ENCODE data around the gene CDC20. TPM values are rescaled to one million over a fixed set of nuclear protein-coding genes. Genes with fewer than 3 reads are reported as not detected.
A peak's percentile ranks its signal among the peaks of the same experiment; 100 is the strongest.

Gene CDC20
- polyA plus RNA-seq, 3 donors: 0.08 to 0.10 TPM; not detected in 1

DNA sequence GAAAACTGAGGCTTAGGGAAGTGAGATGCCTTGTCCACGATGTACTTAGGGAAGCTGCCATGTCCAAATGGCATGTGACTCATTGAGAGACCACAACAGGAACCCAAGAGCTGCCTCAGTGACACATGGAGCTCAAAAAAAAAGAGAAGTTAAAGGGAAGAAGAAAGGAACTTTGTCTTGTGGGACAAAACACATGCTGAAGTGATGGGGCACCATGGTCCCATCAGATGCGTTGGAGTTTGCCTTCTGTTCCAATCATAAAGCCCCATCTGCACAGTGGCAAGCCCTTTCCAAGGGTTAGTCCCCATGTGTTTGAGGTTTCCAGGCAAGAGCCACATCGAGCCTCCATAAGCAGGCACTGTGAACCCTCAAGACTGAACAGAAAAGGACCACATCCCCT is 22.8 kb downstream of the CDC20 start:
- H4K20me1 ChIP-seq (ENCODE audit: insufficient read depth, low read length): no peaks in the 10 kb centered on the region
- H3K79me2 ChIP-seq (ENCODE audit: insufficient read depth, low read length): no peaks in the 10 kb centered on the region
- Mint-ChIP-seq H3K27me3 (ENCODE audit: low read depth in 3 of 3) (peaks cover 0 to 2% (median 0%) of the 10 kb centered on the region in 3 donors), H3K27ac (peak overlapping the region; percentile 66 to 91 (median 87)), H3K4me3 (peak overlapping the region; percentile 3 to 28), H3K36me3 (peaks cover 63 to 68% of the 10 kb centered on the region in 2 donors), H3K9me3 (peaks cover 0 to 2% (median 0%) of the 10 kb centered on the region in 7 donors), H3K4me1 (peaks cover 25% of the 10 kb centered on the region)
- H3K9me3 ChIP-seq (replicated peaks in 1 of 2; ENCODE audit: control insufficient read depth in 1 of 2, insufficient read depth in 1 of 2, low read length in 2 of 2): no peaks in the 10 kb centered on the region
- H3K4me2 ChIP-seq (replicated peaks; ENCODE audit: extremely low read depth, low read length, poor library complexity, severe bottlenecking): peak overlapping the region; percentile 11
- peak; percentile 85 to 96 (median 92) for DNase-seq
- TF ChIP-seq, protein P1, sequence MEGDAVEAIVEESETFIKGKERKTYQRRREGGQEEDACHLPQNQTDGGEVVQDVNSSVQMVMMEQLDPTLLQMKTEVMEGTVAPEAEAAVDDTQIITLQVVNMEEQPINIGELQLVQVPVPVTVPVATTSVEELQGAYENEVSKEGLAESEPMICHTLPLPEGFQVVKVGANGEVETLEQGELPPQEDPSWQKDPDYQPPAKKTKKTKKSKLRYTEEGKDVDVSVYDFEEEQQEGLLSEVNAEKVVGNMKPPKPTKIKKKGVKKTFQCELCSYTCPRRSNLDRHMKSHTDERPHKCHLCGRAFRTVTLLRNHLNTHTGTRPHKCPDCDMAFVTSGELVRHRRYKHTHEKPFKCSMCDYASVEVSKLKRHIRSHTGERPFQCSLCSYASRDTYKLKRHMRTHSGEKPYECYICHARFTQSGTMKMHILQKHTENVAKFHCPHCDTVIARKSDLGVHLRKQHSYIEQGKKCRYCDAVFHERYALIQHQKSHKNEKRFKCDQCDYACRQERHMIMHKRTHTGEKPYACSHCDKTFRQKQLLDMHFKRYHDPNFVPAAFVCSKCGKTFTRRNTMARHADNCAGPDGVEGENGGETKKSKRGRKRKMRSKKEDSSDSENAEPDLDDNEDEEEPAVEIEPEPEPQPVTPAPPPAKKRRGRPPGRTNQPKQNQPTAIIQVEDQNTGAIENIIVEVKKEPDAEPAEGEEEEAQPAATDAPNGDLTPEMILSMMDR (IDR thresholded peaks at IDR 0.05): no peak
- peaks cover 19 to 22% of the 10 kb centered on the region in 2 donors for H3K4me1 ChIP-seq (ENCODE audit: control insufficient read depth in 1 of 2, insufficient read depth in 2 of 2, low read length in 2 of 2)
- no peak overlapping the region for H2AFZ ChIP-seq (ENCODE audit: insufficient read depth, low read depth, low read length, poor library complexity, severe bottlenecking)
- H3K36me3 ChIP-seq (replicated peaks in 1 of 2; ENCODE audit: control insufficient read depth in 1 of 2, insufficient read depth in 2 of 2, low read length in 2 of 2): peaks cover 41 to 55% of the 10 kb centered on the region in 2 donors
- peak overlapping the region; percentile 54 to 74 for H3K27ac ChIP-seq (ENCODE audit: low read depth in 1 of 2, low read length in 2 of 2)
- H3K9ac ChIP-seq (ENCODE audit: insufficient read depth, low read length, poor library complexity, severe bottlenecking): no peak overlapping the region
- H3K4me3 ChIP-seq (replicated peaks in 1 of 3; ENCODE audit: low read depth in 2 of 3, low read length in 3 of 3): peak overlapping the region in 1 of 3 experiments; percentile 6
- no peaks in the 10 kb centered on the region for H3K27me3 ChIP-seq (ENCODE audit: control insufficient read depth in 2 of 2, insufficient read depth in 2 of 2, low read length in 2 of 2)
- WGBS (ENCODE audit: insufficient coverage): 0% methylated on average over 1 of the region's 3 CpGs
- intact Hi-C loops (cut with micrococcal nuclease): loop anchor here in 1 of 2 donors (10.0 kb wide), 1 partner anchor 263 kb away; no protein-coding TSS in a partner anchor

DNA sequence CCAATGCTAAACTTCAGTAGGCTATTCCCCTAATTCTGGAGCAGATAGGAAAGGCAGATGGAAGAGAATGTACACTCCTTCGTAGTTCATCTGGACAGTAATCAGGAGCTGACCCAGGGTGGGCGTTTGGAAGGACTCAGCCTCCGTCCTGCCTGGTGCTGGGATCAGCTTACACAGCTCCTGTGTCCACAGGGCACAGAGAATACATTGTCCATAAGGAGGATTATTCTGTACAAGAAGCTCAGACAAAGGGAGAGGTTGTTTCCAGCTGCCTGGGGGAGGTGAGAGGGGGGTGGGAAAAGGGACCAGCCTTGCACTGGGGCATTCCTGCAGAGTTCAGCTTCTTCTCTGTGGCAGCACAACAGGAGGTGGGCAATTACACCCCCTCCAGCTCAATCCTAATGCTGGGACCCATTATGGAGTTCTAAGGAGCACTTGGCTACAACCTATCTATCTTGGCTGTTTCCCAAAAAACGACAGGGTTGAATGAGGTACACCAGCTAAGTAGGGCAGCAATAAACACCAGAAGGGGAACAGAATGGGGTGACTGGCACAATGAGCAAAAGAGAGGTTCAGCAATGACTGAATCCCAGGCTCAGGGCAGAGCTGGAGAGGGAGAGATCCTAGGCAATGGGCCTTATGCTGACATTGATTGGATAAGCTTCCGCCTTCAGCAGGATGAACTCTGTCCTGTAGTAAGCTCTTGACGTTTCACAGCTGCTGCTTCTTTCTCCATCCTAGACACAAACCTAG is 23.4 kb downstream of the CDC20 start:
- peak overlapping the region; percentile 54 to 74 for H3K27ac ChIP-seq (ENCODE audit: low read depth in 1 of 2, low read length in 2 of 2)
- DNase-seq: no peak
- H4K20me1 ChIP-seq (ENCODE audit: insufficient read depth, low read length): no peaks in the 10 kb centered on the region
- intact Hi-C loops (cut with micrococcal nuclease): loop anchor here in 1 of 2 donors (10.0 kb wide), 1 partner anchor 263 kb away; no protein-coding TSS in a partner anchor
- H3K4me1 Mint-ChIP-seq: peaks cover 25% of the 10 kb centered on the region
- peaks cover 68 to 73% of the 10 kb centered on the region in 2 donors for H3K36me3 Mint-ChIP-seq
- no peak overlapping the region for H2AFZ ChIP-seq (ENCODE audit: insufficient read depth, low read depth, low read length, poor library complexity, severe bottlenecking)
- no peaks in the 10 kb centered on the region for H3K79me2 ChIP-seq (ENCODE audit: insufficient read depth, low read length)
- H3K9me3 Mint-ChIP-seq: peaks cover 0 to 2% (median 0%) of the 10 kb centered on the region in 7 donors
- peaks cover 19 to 22% of the 10 kb centered on the region in 2 donors for H3K4me1 ChIP-seq (ENCODE audit: control insufficient read depth in 1 of 2, insufficient read depth in 2 of 2, low read length in 2 of 2)
- WGBS (ENCODE audit: insufficient coverage): 80% methylated on average over 4 of the region's 6 CpGs
- peak overlapping the region; percentile 11 for H3K4me2 ChIP-seq (replicated peaks; ENCODE audit: extremely low read depth, low read length, poor library complexity, severe bottlenecking)
- H3K9ac ChIP-seq (ENCODE audit: insufficient read depth, low read length, poor library complexity, severe bottlenecking): no peak overlapping the region
- peak overlapping the region; percentile 3 to 28 for H3K4me3 Mint-ChIP-seq
- H3K27ac Mint-ChIP-seq: peak overlapping the region; percentile 66 to 91 (median 87)
- no peaks in the 10 kb centered on the region for H3K9me3 ChIP-seq (replicated peaks in 1 of 2; ENCODE audit: control insufficient read depth in 1 of 2, insufficient read depth in 1 of 2, low read length in 2 of 2)
- H3K27me3 Mint-ChIP-seq (ENCODE audit: low read depth in 3 of 3): peaks cover 0 to 2% (median 0%) of the 10 kb centered on the region in 3 donors
- peaks cover 47 to 57% of the 10 kb centered on the region in 2 donors for H3K36me3 ChIP-seq (replicated peaks in 1 of 2; ENCODE audit: control insufficient read depth in 1 of 2, insufficient read depth in 2 of 2, low read length in 2 of 2)
- H3K27me3 ChIP-seq (ENCODE audit: control insufficient read depth in 2 of 2, insufficient read depth in 2 of 2, low read length in 2 of 2): no peaks in the 10 kb centered on the region
- TF ChIP-seq, protein P1 (IDR thresholded peaks at IDR 0.05): no peak
- H3K4me3 ChIP-seq (replicated peaks in 1 of 3; ENCODE audit: low read depth in 2 of 3, low read length in 3 of 3): peak overlapping the region in 1 of 3 experiments; percentile 6
